ENCODE results near the gene ACP3.

- TF ChIP-seq CTCF (IDR thresholded peaks at IDR 0.05) (no peak), POLR2A (IDR thresholded peaks at IDR 0.05) (no peak)
These were observed 33.8 kb upstream of the ACP3 start for GRCh38 chr3:132283440-132283839.
